Sigmoid colon (tissue), 3 donors: ENCODE data around the gene SLC27A1.

ENCODE experiments used
- POLR2A ChIP-seq, 2 donors: fragments of 450-650 bp; IDR thresholded peaks; one replicate each; pipeline ENCODE4 v1.6.1; 2016; ENCODE audit warnings: antibody characterized with exemption in 2 of 2, mild to moderate bottlenecking in 2 of 2, moderate library complexity in 2 of 2
- TF ChIP-seq, protein P1 (sequence below), 4 experiments: fragments of 450-650 bp in 3 of 4; fragments of 200-600 bp in 1 of 4; IDR thresholded peaks; one replicate each; pipeline ENCODE4 v1.5.1; 2016 to 2019; ENCODE audit warnings: antibody characterized with exemption in 4 of 4, mild to moderate bottlenecking in 3 of 4, moderate library complexity in 2 of 4

- TF ChIP-seq, protein P1, sequence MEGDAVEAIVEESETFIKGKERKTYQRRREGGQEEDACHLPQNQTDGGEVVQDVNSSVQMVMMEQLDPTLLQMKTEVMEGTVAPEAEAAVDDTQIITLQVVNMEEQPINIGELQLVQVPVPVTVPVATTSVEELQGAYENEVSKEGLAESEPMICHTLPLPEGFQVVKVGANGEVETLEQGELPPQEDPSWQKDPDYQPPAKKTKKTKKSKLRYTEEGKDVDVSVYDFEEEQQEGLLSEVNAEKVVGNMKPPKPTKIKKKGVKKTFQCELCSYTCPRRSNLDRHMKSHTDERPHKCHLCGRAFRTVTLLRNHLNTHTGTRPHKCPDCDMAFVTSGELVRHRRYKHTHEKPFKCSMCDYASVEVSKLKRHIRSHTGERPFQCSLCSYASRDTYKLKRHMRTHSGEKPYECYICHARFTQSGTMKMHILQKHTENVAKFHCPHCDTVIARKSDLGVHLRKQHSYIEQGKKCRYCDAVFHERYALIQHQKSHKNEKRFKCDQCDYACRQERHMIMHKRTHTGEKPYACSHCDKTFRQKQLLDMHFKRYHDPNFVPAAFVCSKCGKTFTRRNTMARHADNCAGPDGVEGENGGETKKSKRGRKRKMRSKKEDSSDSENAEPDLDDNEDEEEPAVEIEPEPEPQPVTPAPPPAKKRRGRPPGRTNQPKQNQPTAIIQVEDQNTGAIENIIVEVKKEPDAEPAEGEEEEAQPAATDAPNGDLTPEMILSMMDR (IDR thresholded peaks at IDR 0.05): no peak
- no peak for TF ChIP-seq POLR2A (IDR thresholded peaks at IDR 0.05)
These were observed 48.4 kb upstream of the SLC27A1 start for GRCh38 chr19:17421942-17422341.
